Prostate gland (tissue), 2 donors: ENCODE data around the gene TMEM231.

ENCODE experiments used
- CTCF ChIP-seq, 4 experiments: fragments of 200-600 bp in 2 of 4; fragments of 450-650 bp in 2 of 4; sonication (generic) in 2 of 4; IDR thresholded peaks; 1 replicate in 3 of 4; 2 replicates in 1 of 4; pipeline ENCODE4 v1.5.1; 2016 to 2019; ENCODE audit warnings: antibody characterized with exemption in 4 of 4, mild to moderate bottlenecking in 2 of 4, moderate library complexity in 2 of 4
- POLR2A ChIP-seq: fragments of 450-650 bp; IDR thresholded peaks from one replicate; pipeline ENCODE4 v1.6.1; 2016; ENCODE audit warnings: antibody characterized with exemption, mild to moderate bottlenecking

GRCh38 chr16:75565640-75566039, 9.6 kb upstream of the TMEM231 start:
- no peak for TF ChIP-seq CTCF (IDR thresholded peaks at IDR 0.05)
- no peak for TF ChIP-seq POLR2A
